HG02938 (cell line): ENCODE measurements around the gene FEZ2.

Source experiments
- ATAC-seq: cut with Tn5 transposase; IDR thresholded peaks from one replicate; pipeline ENCODE4 v1.9.1; 2021; ENCODE audit warnings: mild to moderate bottlenecking, moderate library complexity; ENCODE audit not compliant: unreplicated experiment

Gene FEZ2

GRCh38 chr2:36534275-36534799, 63.6 kb downstream of the FEZ2 start:
- ATAC-seq: no peak

DNA sequence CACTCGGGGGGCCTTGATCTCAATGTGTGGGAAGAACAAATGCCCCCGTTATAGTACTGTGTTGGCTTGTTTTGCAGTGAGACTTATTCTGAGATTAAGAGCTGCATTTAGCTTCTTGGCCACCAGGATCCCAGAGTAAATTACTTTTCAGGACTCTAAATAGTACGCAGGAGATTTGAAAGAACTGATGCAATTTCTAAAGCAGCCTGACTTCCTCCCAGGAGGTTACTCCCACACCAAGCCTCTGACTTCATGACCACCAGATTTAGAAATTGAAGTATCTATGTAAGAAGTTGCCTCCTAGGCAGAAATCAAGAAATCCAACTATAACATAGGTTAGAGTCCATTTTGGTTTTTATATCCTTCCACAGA, 67.0 kb downstream of the FEZ2 start:
- ATAC-seq: no peak

GRCh38 chr2:36530178-36530982, 67.6 kb downstream of the FEZ2 start:
- peak; percentile 73 for ATAC-seq

GRCh38 chr2:36528766-36529392, 69.1 kb downstream of the FEZ2 start:
- no peak for ATAC-seq

GRCh38 chr2:36528274-36528673, 69.7 kb downstream of the FEZ2 start:
- ATAC-seq: peak; percentile 78

GRCh38 chr2:36526226-36526625, 71.7 kb downstream of the FEZ2 start:
- no peak for ATAC-seq

GRCh38 chr2:36525245-36525644, 72.7 kb downstream of the FEZ2 start:
- ATAC-seq: no peak

DNA sequence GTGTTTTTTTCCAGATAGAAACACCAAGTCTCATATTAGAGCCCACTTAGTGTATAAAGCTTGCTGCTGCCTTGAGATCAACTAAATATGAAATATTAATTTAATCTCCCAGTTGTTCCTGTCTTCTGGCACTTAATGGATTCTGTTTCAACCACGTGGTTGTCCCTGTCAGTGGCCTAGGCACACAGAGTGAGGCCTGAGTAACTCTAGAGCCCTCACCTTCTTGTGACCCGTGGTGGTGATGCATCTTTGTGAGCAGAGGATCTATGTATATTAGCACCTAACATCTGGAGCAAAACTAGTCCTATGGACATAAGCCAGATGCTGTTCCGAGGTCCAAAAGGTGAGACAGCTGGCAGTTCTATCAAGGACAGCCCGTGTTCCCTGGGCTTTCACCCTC, 74.8 kb downstream of the FEZ2 start:
- ATAC-seq: no peak

GRCh38 chr2:36520431-36520830, 77.5 kb downstream of the FEZ2 start:
- no peak for ATAC-seq

- ATAC-seq: no peak
Observed at GRCh38 chr2:36516136-36516870, 81.7 kb downstream of the FEZ2 start.

DNA sequence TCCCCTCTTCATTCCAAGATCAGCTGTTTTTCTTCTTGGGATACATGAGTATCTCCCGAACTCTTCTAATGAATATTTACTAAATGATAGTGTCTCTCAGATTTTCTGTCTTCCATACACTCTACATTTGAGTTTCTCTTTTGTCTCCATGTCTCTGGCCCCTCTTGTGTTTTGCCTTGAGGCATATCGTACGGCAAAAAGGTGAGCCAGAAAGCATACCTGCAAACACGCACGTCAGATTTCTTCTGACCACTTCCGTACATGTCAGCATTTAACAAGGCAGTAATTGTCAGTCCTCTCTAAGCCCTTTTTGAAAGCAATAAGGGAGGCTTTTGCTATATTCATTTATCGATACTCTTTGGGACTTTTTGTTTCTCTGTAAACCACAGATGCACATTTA, 82.4 kb downstream of the FEZ2 start:
- no peak for ATAC-seq

DNA sequence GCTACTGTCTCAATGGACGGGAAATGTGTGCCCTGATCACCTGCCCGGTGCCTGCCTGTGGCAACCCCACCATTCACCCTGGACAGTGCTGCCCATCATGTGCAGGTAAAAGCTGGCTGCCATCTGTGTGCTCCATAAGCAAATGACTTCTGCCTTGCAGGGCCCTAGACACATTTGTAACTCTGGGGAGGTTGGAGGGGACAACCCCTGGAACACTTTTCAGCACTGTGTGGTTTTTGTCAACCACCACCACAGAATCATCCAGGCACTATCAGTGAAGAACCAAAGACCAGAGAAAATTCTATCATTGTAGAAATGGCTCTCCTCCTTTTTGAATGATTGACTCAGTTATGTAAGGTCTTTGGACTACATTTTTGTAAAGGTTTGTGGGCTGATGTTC, 84.3 kb downstream of the FEZ2 start:
- ATAC-seq: no peak

DNA sequence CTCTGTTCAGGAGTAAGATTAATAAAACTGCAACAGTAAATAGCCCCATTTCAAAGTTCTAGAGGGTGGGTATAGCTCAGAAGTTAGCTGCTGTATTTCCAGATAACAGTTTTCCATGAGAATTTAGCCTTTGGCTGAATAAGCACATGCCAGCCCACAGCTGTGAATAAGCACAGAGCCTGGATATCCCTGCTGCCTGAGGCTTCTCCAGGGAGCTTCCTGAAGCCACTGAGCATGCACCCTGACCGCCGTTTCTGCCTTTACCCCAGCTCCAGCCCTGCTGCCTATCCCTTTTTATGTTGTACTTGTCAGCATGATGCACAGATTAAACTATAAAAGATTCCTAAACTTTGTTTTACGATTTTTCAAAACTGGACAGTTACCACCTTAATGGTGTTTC, 85.3 kb downstream of the FEZ2 start:
- ATAC-seq: no peak

- ATAC-seq: no peak
Observed at GRCh38 chr2:36511858-36512603, 85.9 kb downstream of the FEZ2 start.

DNA sequence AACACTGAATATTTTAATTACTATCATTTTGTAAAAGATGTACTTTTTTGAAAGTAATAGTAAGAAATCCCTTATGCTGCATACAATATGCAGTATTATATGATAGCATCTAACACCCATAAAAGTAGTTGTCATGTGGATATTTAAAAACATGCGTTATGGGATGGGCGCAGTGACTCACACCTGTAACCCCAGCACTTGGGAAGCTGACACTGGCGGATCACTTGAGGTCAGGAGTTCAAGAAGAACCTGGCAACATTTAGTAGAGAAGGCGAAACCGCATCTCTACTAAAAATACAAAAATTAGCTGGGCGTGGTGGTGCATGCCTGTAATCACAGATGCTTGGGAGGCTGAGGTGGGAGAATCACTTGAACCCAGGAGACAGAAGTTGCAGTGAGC, 88.9 kb downstream of the FEZ2 start:
- no peak for ATAC-seq

DNA sequence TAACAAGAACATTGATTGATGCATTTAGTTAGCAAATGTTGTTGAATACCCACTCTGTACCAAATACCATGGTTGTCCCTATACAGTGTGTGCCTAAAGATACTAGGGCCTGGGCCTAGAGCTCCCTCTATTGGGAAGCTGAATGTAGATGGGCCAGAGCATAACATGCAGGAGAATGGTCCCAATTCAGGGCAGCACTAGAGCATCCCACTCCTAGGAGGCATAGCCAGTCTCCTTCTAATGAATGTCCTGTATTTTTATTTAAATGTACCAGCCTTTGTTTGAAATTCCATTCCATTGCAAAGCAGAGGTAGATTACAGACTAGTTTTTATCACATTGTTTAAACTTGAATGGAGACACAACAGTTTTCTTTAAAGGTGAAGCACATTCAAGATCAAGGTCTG, 90.6 kb downstream of the FEZ2 start:
- ATAC-seq: peak; percentile 89
